Body of pancreas (tissue), 4 donors: Measurements from ENCODE around the gene ATF7.

ENCODE experiments used
- POLR2A ChIP-seq, 3 donors: fragments of 450-650 bp; IDR thresholded peaks; one replicate each; pipeline ENCODE4 v1.6.1; 2016; ENCODE audit warnings: antibody characterized with exemption in 3 of 3, mild to moderate bottlenecking in 2 of 3
- TF ChIP-seq, protein P1 (sequence below), 7 experiments: fragments of 450-650 bp in 4 of 7; fragments of 200-600 bp in 3 of 7; sonication (generic) in 3 of 7; IDR thresholded peaks; one replicate each; pipeline ENCODE4 v1.5.1; 2016 to 2019; ENCODE audit warnings: antibody characterized with exemption in 7 of 7

GRCh38 chr12:53602176-53602864 is 23.9 kb downstream of the ATF7 start:
- TF ChIP-seq, protein P1, sequence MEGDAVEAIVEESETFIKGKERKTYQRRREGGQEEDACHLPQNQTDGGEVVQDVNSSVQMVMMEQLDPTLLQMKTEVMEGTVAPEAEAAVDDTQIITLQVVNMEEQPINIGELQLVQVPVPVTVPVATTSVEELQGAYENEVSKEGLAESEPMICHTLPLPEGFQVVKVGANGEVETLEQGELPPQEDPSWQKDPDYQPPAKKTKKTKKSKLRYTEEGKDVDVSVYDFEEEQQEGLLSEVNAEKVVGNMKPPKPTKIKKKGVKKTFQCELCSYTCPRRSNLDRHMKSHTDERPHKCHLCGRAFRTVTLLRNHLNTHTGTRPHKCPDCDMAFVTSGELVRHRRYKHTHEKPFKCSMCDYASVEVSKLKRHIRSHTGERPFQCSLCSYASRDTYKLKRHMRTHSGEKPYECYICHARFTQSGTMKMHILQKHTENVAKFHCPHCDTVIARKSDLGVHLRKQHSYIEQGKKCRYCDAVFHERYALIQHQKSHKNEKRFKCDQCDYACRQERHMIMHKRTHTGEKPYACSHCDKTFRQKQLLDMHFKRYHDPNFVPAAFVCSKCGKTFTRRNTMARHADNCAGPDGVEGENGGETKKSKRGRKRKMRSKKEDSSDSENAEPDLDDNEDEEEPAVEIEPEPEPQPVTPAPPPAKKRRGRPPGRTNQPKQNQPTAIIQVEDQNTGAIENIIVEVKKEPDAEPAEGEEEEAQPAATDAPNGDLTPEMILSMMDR (IDR thresholded peaks at IDR 0.05): no peak
- no peak for TF ChIP-seq POLR2A (IDR thresholded peaks at IDR 0.05)
